HG03457 (cell line): ENCODE data around the gene KNL1.
"Not testable (repeated sequence)": the region's sequence is repeated elsewhere in the genome, so short reads cannot be mapped to it uniquely, and the experiment has no call there.

ENCODE experiments used
- ATAC-seq: cut with Tn5 transposase; IDR thresholded peaks from one replicate; pipeline ENCODE4 v1.9.1; 2021; ENCODE audit warnings: moderate number of reproducible peaks; ENCODE audit not compliant: unreplicated experiment

The KNL1 gene

GRCh38 chr15:40593588-40594428 is at the start of gene KNL1:
Gene KNL1, plus strand, starts transcription at chr15:40594249. Its CDS starts 8,683 bp downstream, at chr15:40602932.
- ATAC-seq, result peak; percentile 53

GRCh38 chr15:40545457-40545856 is 48.6 kb upstream of the KNL1 start:
- ATAC-seq, result no peak

- ATAC-seq, result no peak
Measured at GRCh38 chr15:40548610-40549009, 45.4 kb upstream of the KNL1 start.

- peak; percentile 10 for ATAC-seq
Measured at GRCh38 chr15:40549894-40550293, 44.2 kb upstream of the KNL1 start.

GRCh38 chr15:40550341-40551037 is 43.6 kb upstream of the KNL1 start:
- ATAC-seq, result peak; percentile 58

GRCh38 chr15:40554161-40554525 is 39.9 kb upstream of the KNL1 start:
- ATAC-seq, result no peak

GRCh38 chr15:40555876-40556275 is 38.2 kb upstream of the KNL1 start:
- no peak for ATAC-seq

GRCh38 chr15:40558952-40559742 is 34.9 kb upstream of the KNL1 start:
- no peak for ATAC-seq

GRCh38 chr15:40562691-40563090 is 31.4 kb upstream of the KNL1 start:
- no peak for ATAC-seq

- ATAC-seq, result no peak
Measured at GRCh38 chr15:40563426-40563825, 30.6 kb upstream of the KNL1 start.

- ATAC-seq, result peak; percentile 82
Measured at GRCh38 chr15:40564591-40565332, 29.3 kb upstream of the KNL1 start, which contains the start of gene CCDC32. Gene CCDC32, minus strand, starts transcription at chr15:40565042. Its CDS starts 2,027 bp downstream, at chr15:40563015.

GRCh38 chr15:40565333-40566238 is 28.5 kb upstream of the KNL1 start:
- no peak for ATAC-seq

GRCh38 chr15:40567111-40567510 is 26.9 kb upstream of the KNL1 start:
- no peak for ATAC-seq

- no peak for ATAC-seq
Measured at GRCh38 chr15:40569129-40569953, 24.7 kb upstream of the KNL1 start, which contains the start of gene RPUSD2. Gene RPUSD2, plus strand, starts transcription at chr15:40569299. Its CDS starts 39 bp downstream, at chr15:40569338.

- no peak for ATAC-seq
Measured at GRCh38 chr15:40575113-40575512, 18.9 kb upstream of the KNL1 start.

- not testable (repeated sequence) for ATAC-seq
Measured at GRCh38 chr15:40576914-40577313, 17.1 kb upstream of the KNL1 start.

GRCh38 chr15:40578892-40579291 is 15.2 kb upstream of the KNL1 start:
- no peak for ATAC-seq

GRCh38 chr15:40581796-40582195 is 12.3 kb upstream of the KNL1 start:
- ATAC-seq, result not testable (repeated sequence)
